CD4-positive, alpha-beta T cell treated with Interleukin-21 for 1 hour (primary cell): ENCODE measurements around the gene RASA1.

Source experiments
- DNase-seq: peaks from one replicate; pipeline ENCODE4 v3.0.0-alpha.2; 2020

Gene RASA1

GRCh38 chr5:87361536-87362213 is 94.0 kb downstream of the RASA1 start:
- DNase-seq = no peak

GRCh38 chr5:87367243-87367642 is 99.6 kb downstream of the RASA1 start:
- no peak for DNase-seq

GRCh38 chr5:87368601-87369000 is 100.9 kb downstream of the RASA1 start:
- no peak for DNase-seq

GRCh38 chr5:87369431-87369830 is 101.7 kb downstream of the RASA1 start:
- DNase-seq = no peak

- DNase-seq = no peak
Measured at GRCh38 chr5:87372705-87373104, 105.0 kb downstream of the RASA1 start.

- no peak for DNase-seq
Measured at GRCh38 chr5:87382224-87382623, 114.5 kb downstream of the RASA1 start.

GRCh38 chr5:87383216-87383615 is 115.5 kb downstream of the RASA1 start:
- DNase-seq = no peak

GRCh38 chr5:87385802-87386201 is 118.1 kb downstream of the RASA1 start:
- DNase-seq = no peak

- no peak for DNase-seq
Measured at GRCh38 chr5:87388129-87388528, 120.4 kb downstream of the RASA1 start.

GRCh38 chr5:87389296-87390034 is 121.8 kb downstream of the RASA1 start:
- DNase-seq = no peak

- no peak for DNase-seq
Measured at GRCh38 chr5:87390075-87390474, 122.4 kb downstream of the RASA1 start.

- DNase-seq = no peak
Measured at GRCh38 chr5:87390576-87391199, 123.0 kb downstream of the RASA1 start.

- DNase-seq = no peak
Measured at GRCh38 chr5:87392170-87392569, 124.5 kb downstream of the RASA1 start.

- no peak for DNase-seq
Measured at GRCh38 chr5:87392801-87393200, 125.1 kb downstream of the RASA1 start.

- no peak for DNase-seq
Measured at GRCh38 chr5:87393331-87393730, 125.6 kb downstream of the RASA1 start.

GRCh38 chr5:87394411-87395165 is 126.9 kb downstream of the RASA1 start:
- no peak for DNase-seq

- no peak for DNase-seq
Measured at GRCh38 chr5:87398981-87399614, 131.4 kb downstream of the RASA1 start.

GRCh38 chr5:87399720-87400119 is 132.0 kb downstream of the RASA1 start:
- no peak for DNase-seq

GRCh38 chr5:87400305-87400899 is 132.7 kb downstream of the RASA1 start:
- peak; percentile 56 for DNase-seq

- DNase-seq = no peak
Measured at GRCh38 chr5:87401626-87402025, 133.9 kb downstream of the RASA1 start.

- no peak for DNase-seq
Measured at GRCh38 chr5:87403409-87403808, 135.7 kb downstream of the RASA1 start.

GRCh38 chr5:87403899-87404298 is 136.2 kb downstream of the RASA1 start:
- DNase-seq = no peak
